GM20431 (cell line): ENCODE measurements around the gene RASGRP1.

Experiments
- in situ Hi-C: fragments of 300-500 bp; cut with MseI, MboI; formaldehyde crosslinking; loops from one replicate; pipeline ENCODE4 v1.15.0; 2020; ENCODE audit warnings: low sequenced_read_pairs; ENCODE audit not compliant: unreplicated experiment

The RASGRP1 gene

DNA sequence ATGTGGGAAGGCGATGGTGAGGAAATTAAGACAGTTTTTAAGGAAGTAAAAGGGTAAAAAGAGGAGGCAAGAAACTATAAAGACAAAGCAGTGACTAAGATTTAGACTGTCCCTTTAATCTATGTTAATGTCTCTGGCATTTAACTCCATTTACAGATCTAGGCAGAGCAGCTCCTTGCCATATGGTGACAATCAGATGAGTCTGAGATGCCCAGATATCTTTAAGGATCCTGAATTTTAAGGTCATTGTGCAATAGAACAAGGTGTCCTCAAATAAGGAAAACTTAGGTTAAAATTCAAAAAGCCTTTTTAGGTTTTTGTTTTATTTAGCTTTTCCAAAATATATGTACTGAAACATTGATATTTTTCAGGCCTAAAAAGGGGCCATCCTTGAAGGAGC is 24.1 kb downstream of the RASGRP1 start:
- in situ Hi-C loops: no loop called here

DNA sequence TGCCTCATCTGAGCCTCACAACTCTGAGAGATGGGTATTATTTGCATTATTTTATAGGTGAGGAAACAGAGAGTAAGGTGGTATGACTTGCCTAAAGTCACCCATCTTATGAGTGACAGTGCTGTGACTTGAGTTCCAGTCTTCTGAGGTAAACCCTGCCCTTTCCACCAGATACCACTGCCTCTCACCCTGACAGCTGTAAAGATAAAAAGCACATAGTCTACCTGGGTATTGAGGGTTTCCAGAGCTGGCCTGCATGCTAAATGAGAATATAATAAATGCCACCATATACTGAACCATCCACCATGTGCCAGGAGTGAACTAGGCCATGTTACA is 25.6 kb downstream of the RASGRP1 start:
- in situ Hi-C loops: no loop called here

DNA sequence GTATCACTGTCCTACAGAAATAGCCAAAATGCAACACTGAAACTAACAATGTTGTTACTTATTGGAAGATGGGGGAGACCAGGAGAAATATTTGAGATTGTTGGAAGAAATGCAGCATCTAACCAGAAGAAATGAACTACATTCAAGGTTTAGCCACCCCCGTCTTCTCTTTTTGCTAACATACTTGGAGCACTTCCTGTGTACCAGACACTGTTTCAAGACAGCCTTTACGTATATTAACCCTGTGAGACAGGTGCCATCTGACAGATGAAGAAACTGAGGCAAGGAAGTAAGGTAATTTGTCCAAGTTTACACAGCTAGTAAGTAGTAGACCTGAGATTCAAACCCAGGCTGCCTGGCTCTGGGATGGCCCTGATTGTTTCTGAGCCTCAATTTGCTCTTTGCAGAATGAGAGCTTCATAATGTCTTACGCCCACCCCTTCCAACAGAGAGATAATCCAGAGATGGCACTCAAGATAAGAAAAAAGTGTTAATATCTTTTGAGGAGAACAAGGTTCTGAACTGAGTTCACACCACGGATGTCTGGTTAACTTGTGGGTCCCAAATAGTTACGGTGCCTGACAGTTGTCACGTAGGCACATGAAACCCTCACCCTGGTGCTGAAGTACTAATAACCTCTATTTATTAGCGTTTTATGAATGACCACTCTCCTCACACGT is 26.1 kb downstream of the RASGRP1 start:
- in situ Hi-C loops: no loop called here

DNA sequence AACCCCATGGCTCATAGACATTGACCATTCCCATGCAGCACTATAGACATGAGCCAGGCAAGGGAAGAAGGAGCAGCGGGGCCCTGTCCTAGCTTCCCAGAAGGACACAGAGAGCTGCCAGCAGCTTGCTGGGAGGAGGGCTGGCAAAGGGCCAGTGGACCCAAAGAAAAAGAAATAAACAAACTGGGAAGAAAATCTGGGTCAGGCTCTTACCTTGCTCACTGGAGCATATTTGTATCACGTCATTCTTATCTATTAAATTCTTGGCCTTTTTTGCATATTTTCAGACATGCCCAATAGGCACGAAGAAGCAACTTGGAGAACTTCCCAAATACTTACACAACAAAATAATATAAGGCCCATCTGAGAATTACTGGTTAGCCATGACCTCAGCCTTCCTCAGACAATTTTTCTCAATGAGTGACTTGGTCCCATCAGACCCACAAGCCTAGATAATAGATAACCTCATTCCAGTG is 28.4 kb downstream of the RASGRP1 start:
- in situ Hi-C loops: no loop called here

DNA sequence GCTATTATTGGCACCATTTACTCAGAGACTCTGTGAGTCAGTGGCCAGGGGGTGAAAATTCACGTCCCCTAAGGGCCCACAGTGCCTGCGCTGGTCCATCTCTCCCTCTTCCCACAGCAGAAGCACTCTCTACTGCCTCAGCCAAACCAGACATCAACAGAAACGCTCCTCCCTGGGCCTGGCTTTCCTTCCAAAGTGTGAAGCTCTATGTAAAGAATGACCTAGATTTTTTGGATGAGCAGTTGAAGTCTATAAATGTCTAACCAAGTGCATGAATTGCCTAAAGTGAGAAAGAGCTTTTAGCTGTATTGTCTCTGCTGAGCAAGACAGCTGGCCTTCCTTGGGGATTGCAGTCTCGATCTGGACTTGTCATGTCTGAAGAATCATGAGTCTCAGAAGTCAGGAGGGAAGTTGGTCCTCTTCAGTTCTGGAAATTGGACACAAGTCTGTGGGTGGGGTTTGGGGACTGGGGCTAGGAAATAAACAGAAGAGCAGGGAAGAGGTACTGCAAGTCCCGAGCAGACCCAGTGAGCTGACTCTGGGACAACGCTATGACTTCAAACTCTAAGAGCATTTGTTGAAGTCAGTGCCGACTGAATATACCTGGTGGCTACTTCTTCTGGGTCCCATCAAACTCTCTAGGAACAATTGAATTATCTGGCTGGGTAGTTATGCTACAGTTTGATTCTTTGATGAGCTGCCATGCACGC is 29.0 kb downstream of the RASGRP1 start:
- in situ Hi-C loops: no loop called here

DNA sequence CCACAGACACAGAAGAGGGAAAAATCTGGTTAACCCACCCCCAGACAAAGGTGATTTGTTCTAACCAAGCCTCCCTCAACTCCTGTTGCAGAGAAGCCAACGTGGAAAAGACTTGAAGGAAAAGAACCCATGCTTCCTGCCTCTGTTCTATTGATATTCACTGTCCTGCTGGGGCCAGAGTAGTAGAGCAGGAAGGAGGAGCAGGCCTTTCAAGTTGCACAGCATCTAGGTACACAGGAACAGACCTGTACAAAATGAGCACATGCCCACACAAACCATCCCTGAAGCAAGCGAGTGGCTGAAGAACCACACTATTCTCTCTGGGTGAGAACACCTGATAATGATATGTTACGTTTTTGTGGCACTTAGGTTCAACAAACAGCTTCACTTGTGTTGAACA is 29.9 kb downstream of the RASGRP1 start:
- in situ Hi-C loops: no loop called here

DNA sequence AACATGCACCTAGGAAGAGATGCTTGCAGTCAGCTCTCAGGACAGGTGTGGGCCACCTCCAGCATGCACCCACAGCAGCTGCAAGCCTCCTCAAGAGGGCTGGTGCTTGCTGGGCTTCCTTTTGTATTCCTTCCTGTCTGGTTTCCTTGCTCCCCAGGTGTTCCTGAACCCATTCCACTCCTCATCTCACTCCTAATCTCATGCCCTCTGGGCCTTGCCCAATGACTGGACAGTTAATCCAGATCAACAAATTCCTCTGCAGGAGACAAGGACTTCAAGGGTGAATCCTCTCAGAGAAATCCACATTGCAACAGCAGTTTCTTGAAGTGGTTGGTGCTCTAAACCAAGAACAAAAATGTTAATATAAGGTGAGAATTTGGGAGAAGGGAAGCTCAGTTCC is 30.7 kb downstream of the RASGRP1 start:
- in situ Hi-C loops: no loop called here

DNA sequence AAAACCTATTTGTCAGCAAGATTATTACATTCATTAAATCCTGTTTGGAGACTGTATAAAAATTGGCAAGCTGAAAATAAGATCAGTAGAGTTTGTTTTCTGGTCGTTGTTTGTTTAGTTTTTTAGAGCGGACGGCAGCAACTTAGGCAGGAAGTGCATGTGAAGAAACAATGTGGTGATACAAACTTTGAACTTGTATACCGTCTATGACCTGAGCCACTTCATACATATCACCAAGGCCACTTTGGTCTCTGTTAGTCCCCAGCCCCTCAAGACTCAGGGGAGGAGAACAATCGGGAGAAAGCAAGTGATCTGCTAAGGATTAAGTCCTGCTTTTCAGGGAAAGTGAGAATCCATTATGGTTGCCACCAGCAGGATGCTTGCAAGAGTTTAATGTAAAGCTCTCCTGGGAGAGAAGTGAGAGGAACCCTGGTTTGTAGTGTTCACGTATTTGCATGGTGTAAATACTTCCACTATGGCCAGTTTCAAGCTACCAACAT is 31.1 kb downstream of the RASGRP1 start:
- in situ Hi-C loops: no loop called here

DNA sequence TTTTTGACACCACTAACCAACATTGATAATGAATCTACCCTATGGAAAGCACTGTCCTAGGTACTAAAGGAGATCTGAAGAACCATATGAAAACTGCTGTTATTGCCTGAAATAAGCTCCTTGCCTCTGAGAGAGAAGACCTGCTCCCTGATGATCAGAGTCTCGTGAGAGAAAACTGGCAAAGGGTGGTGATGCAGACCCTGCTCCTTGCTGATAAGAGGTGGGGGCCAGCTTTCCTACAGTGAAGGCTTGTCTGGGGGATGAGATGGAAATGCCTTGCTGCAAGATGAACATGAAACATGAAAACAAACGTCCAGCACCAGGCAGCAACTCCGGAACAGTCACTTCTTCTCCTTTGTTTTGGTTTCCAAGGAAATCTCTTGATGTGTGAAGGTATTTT is 31.9 kb downstream of the RASGRP1 start:
- in situ Hi-C loops: no loop called here

DNA sequence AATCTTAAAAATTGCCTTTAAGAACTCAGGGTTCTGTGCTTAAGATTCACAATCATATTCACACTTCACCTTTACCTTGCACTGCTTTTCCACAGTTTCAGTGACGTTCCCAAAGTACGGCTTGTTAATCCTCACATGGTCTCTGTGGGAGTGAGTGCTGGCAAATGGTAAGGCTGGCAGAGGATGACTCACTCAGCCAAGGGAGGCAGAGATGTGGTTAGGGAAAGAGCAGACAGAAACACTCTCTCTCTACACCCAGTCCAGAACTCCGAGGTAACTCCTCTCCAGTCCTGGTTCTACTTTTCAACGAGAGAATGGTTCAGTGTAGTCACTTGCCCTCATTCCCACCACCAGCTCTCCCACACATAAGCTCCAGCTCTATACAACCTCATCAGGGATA is 33.1 kb downstream of the RASGRP1 start:
- in situ Hi-C loops: no loop called here

DNA sequence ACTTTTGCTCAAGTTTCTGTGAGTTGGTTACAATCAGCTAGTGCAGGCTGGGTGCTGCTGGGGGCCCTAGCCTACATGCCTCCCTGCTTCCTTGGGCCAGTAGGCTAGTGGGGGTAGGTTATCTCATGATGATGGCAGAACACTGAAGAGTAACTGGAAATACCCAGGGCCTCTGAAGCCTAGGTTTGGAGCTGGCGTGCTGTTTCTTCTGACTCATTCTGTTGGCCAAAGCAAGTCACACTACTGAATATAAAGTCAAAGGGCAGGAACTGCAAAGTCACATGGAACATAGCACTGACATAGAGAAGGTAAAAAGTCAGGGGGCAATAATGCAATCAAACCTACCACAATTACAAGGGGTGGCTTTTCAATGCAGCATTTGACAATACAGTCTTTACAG is 34.5 kb downstream of the RASGRP1 start:
- in situ Hi-C loops: no loop called here

DNA sequence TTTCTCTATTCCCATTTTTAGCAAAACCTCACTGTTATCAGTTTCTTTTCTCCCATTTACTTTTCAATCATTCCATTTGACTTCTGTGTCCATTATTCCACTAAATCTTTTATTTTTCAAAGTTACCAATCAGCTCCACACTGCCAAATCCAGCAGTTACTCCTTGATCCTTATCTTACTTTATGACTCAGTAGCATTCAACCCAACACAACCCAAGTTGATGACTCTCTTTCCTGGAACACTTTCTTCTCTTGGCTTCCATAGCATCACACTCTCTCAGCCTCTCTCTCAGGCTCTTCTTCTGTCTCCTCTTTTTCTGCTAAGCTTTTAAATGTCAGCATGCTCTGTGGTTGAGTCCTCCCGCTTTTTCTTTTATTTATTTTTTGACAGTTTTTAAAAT is 36.3 kb downstream of the RASGRP1 start:
- in situ Hi-C loops: no loop called here

DNA sequence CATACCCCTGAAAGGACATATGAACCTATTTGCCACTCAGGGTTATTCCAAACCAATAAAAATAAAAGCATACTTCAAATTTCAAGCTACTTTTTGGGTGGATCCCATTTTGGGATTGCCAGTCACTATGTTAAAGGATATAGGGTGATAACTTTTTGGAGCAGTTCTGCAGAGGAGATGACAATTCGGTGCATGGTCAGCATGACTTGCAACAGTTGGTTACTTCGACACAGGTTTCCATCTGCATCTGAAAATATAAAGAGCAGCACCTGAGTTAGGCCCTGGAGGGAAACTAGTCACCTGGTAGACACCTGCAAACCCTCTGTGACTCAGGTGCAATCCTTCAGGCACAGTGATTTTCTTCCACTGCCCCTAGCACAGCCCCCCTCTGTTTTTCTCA is 38.5 kb downstream of the RASGRP1 start:
- in situ Hi-C loops: no loop called here

DNA sequence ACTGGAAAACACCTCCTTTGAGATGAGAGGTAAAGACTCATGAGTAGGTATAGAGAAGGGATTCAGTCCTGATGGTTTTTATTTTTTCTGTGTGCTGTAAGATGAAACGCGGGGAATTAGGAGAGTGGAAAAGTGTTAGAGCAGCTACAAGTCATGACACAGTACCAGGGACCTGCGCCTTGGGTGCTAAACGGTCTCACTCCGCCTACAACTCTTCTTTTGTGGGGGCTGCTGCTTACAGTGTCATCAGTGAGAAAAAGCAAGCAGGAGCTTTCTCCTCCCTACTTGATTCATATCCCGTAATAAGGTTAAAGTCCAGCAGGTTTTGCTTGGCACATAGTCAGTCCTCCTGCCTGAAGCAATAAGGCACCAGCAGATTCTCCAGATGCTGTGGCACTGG is 39.1 kb downstream of the RASGRP1 start:
- in situ Hi-C loops: no loop called here

DNA sequence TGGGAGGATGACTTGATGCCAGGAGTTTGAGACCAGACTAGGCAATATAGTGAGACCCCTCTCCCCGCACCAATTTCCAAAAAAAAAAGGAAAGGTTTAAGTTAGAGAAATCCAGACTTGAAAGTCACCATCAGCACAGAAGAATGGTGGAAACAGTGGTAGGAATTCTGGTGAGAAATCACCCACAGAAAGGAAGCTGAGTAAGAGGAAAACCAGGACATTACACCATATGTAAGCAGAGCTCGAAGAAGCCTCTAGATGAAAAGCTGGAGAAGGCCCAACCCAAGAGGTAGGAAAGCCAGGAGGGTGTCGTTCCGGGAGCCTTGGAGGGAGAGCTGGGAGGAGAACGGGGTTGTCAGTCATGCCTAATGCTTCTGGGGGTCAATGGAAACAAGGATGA is 40.5 kb downstream of the RASGRP1 start:
- in situ Hi-C loops: no loop called here

DNA sequence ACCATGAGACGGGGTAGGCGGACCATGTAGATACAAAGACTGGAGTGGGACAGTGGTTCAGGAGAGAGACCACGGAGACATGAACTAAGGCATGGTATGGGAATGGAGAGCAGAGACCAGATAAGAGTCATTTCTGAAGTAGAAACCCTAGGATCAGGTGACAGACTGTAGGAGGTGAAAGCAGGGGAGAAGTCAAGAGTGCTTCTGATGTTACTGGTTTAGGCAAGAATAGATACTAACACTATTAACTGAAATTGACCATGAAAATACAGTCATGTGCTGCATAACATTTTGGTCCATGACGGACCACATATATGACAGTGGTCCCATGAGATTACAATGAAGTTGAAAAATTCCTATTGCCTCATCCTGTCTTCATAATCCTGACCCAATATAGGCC is 41.7 kb downstream of the RASGRP1 start:
- in situ Hi-C loops: no loop called here

DNA sequence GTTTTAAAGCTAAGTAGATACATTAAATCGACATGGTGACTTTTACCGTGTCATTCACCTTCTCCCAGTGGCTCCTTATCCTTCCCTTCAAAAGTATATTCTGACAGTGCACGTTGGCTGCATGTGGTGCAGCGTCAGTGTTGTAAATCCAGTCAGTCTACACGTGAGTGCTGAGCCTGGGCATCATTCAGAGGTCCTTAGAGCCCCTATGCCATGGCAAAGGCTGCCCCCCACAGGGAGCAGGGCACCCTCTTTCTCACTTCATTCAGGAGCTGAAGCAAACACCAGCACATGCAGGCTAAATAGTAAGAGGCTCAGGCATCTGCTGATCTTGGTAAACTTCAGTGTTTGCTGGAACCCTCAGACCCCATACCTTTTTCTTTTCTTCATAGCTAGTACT is 43.3 kb downstream of the RASGRP1 start:
- in situ Hi-C loops: no loop called here

DNA sequence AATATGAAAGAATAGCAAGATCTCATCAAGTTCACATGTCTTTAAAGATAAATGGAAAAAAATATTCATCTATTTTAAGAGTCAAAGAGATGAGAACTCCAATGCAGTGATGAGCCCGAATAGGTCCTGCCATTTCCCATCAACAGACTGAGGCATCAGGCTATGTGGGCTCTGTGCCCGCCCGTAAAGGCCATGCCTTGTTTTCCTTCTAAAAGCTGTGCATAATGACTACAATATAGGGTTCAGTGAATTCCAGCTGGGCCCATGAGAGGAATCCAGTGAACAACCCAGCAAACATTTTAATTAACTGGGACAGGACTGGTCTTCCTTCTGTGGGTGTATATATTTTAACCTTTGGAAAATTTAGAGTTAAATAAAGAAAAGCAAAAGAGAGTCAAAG is 44.6 kb downstream of the RASGRP1 start:
- in situ Hi-C loops: no loop called here

DNA sequence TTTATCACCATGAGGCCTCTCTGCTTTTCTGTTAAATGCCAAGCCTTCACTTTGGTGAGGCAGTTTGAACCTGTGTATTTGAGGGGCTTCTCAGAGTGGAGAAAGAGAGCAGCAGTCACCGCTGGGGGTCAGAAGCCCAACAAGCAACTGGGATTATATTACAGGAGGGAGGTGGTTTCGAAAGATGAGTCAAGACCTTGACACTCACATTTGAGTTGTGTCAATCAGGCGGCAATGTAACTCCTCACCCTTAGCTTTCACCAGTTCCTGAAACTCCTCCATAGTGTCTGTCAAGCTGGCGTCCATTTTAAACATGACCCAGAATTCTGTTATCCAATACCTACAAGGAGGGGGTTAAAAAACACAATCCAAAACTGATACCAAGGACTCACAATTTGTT is 46.5 kb downstream of the RASGRP1 start:
- in situ Hi-C loops: no loop called here

DNA sequence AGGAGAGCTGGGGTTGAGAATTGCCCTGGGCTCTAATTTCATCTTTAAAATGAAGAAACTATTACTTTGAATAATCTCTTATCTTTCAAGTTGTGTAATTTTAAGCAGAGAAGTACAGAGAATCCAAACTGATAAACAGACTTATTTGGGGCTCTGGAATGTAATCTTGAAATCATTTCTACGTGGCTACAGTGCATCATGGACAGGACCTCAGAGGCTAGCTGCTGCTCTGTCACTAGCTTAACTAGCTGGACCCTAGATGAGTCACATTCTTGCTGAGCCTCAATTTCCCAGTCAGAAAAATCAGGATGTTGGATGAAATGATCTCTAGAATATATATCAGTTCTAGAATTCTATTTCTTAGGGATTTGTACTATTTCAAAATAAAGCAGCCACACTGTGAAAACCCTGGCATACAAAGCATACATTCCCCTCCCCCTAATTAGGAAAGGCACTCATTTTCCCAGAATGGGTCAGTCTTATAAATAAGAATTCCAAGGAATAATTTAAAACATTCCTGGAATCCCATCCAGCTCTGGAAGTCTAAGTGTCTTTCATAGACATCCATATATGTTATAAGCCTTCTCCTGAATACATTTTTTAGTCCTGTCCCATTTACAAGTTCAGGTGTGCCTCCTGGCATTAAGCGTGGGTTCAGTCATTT is 47.2 kb downstream of the RASGRP1 start:
- in situ Hi-C loops: no loop called here

DNA sequence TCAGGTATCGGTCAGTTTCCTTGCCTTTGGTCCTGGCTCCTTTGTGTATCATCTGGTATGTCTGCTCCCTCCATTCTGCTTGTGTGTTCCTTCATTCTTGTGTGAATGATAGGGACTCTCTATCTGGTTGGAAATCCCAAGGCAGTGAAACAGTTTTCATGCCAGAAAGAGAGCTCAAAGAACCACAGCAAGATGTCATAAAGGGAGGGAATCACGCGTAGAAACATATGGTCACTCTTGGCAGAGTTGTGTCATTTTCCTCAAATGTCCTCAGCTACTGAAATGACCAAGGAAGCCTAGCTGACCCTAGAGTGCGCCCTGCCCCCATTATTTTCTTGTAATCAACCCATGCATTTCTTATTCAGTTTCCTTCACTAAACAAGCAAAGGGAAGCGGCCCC is 48.0 kb downstream of the RASGRP1 start:
- in situ Hi-C loops: no loop called here
